ACC112 (cell line): ENCODE data around the gene LPCAT1.

Source experiments
- H2AFZ ChIP-seq: fragments of 200-600 bp; sonication (generic); one replicate; pipeline ENCODE4 v1.6.0; 2017; ENCODE audit warnings: antibody characterized with exemption, low read length; ENCODE audit not compliant: unreplicated experiment
- H3K27ac ChIP-seq: fragments of 200-600 bp; sonication (generic); 2 replicates; pipeline ENCODE4 v1.5.1; 2014; ENCODE audit warnings: low read depth, mild to moderate bottlenecking, antibody characterized with exemption, low read length, moderate library complexity
- H3K27me3 ChIP-seq: fragments of 200-600 bp; sonication (generic); 2 replicates; pipeline ENCODE4 v1.6.1; 2014; ENCODE audit warnings: mild to moderate bottlenecking, antibody characterized with exemption, low read length, moderate library complexity, mixed read lengths; ENCODE audit not compliant: insufficient read depth
- H3K36me3 ChIP-seq: fragments of 200-600 bp; sonication (generic); 2 replicates; pipeline ENCODE4 v1.6.1; 2016; ENCODE audit warnings: mild to moderate bottlenecking, antibody characterized with exemption, low read length, moderate library complexity, mixed read lengths; ENCODE audit not compliant: insufficient read depth
- H3K4me1 ChIP-seq: fragments of 200-600 bp; sonication (generic); one replicate; pipeline ENCODE4 v1.6.1; 2016; ENCODE audit warnings: low read length, mixed read lengths; ENCODE audit not compliant: insufficient read depth, unreplicated experiment, control insufficient read depth
- H3K4me3 ChIP-seq: fragments of 200-600 bp; sonication (generic); 2 replicates; pipeline ENCODE4 v1.5.1; 2014; ENCODE audit warnings: mild to moderate bottlenecking, low read depth, low read length
- H3K79me2 ChIP-seq: fragments of 200-600 bp; sonication (generic); one replicate; pipeline ENCODE4 v1.6.0; 2016; ENCODE audit warnings: low read length; ENCODE audit not compliant: control insufficient read depth, unreplicated experiment, insufficient read depth

The LPCAT1 gene

DNA sequence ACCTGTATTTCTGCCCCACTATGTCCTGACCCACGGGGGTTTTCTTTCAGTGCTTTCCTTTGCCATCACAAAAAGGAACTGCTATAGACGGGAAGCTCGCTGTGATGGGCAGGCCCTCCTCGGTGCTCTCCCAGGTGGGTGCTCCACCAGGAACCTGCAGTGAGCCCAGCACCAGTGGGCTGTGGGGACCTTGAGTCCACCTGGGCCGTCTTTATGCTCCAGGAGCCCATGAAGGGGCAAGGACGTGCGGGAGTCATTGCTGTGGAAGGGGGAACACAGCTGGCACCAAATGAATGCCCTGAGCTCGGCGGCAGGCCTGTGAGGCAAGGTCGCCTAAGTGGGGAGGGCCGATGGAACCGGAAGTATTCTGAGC is 41.8 kb downstream of the LPCAT1 start:
- Histone ChIP-seq H3K27me3 (no peaks in the 10 kb centered on the region), H3K4me1 (peaks cover 6% of the 10 kb centered on the region), H2AFZ (no peak overlapping the region), H3K79me2 (peaks cover 4% of the 10 kb centered on the region), H3K4me3 (no peak overlapping the region), H3K36me3 (peaks cover 5% of the 10 kb centered on the region; the same call in 1 of the 2 replicates), H3K27ac (no peak overlapping the region)

DNA sequence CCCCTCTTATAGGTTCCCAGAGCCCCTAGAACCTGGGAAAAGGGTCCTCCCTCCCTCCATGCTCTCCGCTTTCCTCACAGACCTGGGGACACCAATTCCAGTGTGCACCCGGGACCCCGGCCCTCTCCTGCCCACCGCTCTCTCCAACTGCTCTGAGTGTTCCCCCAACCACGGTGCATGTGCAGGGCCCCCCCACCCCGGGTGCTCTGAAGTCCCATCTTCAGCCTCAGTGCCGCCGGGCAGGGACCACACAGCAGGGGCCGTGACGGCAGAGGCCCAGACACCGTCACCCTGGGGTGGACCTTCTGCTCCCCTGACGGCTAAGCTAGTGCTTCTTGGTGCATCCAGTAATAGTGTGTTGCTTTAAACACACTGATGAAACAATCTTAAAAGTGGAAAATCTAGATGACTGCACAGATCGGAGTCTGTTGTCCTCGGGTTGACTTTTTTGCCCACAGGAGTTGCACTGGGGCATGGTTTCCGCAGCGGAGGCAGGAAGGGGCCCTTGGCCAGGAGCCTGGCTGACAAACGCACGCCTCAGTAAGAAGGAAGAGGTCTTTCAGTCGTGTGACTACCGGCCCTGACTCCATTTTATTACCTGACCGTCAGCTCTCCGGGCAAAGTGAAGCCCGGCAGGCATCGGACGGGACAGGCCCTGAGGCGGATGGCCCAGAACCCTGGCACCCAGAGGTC is 42.3 kb downstream of the LPCAT1 start:
- no peaks in the 10 kb centered on the region for H3K27me3 ChIP-seq
- no peak overlapping the region for H2AFZ ChIP-seq
- H3K36me3 ChIP-seq, result peaks cover 5% of the 10 kb centered on the region; the same call in 1 of the 2 replicates
- H3K79me2 ChIP-seq, result peaks cover 2% of the 10 kb centered on the region
- peaks cover 6% of the 10 kb centered on the region for H3K4me1 ChIP-seq
- H3K27ac ChIP-seq, result no peak overlapping the region
- H3K4me3 ChIP-seq, result no peak overlapping the region

GRCh38 chr5:1480806-1481205 is 43.0 kb downstream of the LPCAT1 start:
- H3K36me3 ChIP-seq, result peaks cover 5% of the 10 kb centered on the region; the same call in 1 of the 2 replicates
- H3K4me3 ChIP-seq, result no peak overlapping the region
- peaks cover 6% of the 10 kb centered on the region for H3K4me1 ChIP-seq
- peak overlapping the region; percentile 49; the same call in 1 of the 2 replicates for H3K27ac ChIP-seq
- no peaks in the 10 kb centered on the region for H3K27me3 ChIP-seq
- no peak overlapping the region for H2AFZ ChIP-seq
- H3K79me2 ChIP-seq, result no peaks in the 10 kb centered on the region

- Histone ChIP-seq H3K36me3 (peaks cover 5% of the 10 kb centered on the region; the same call in 1 of the 2 replicates), H3K4me3 (no peak overlapping the region), H2AFZ (no peak overlapping the region), H3K4me1 (peaks cover 6% of the 10 kb centered on the region), H3K27me3 (no peaks in the 10 kb centered on the region), H3K79me2 (no peaks in the 10 kb centered on the region), H3K27ac (peak overlapping the region; percentile 67; the same call in 1 of the 2 replicates)
Observed at GRCh38 chr5:1480217-1480616, 43.5 kb downstream of the LPCAT1 start.

- no peak overlapping the region for H2AFZ ChIP-seq
- H3K27me3 ChIP-seq, result no peaks in the 10 kb centered on the region
- H3K4me3 ChIP-seq, result no peak overlapping the region
- peaks cover 5% of the 10 kb centered on the region; the same call in 1 of the 2 replicates for H3K36me3 ChIP-seq
- H3K79me2 ChIP-seq, result no peaks in the 10 kb centered on the region
- H3K4me1 ChIP-seq, result peaks cover 6% of the 10 kb centered on the region
- peak overlapping the region; percentile 67; the same call in 1 of the 2 replicates for H3K27ac ChIP-seq
Observed at GRCh38 chr5:1479581-1480188, 44.1 kb downstream of the LPCAT1 start.

GRCh38 chr5:1479066-1479465 is 44.7 kb downstream of the LPCAT1 start:
- Histone ChIP-seq H3K27ac (peak overlapping the region; percentile 0; the same call in 1 of the 2 replicates), H3K27me3 (no peaks in the 10 kb centered on the region), H3K4me1 (peaks cover 6% of the 10 kb centered on the region), H2AFZ (no peak overlapping the region), H3K4me3 (no peak overlapping the region), H3K36me3 (peaks cover 5% of the 10 kb centered on the region; the same call in 1 of the 2 replicates), H3K79me2 (no peaks in the 10 kb centered on the region)

DNA sequence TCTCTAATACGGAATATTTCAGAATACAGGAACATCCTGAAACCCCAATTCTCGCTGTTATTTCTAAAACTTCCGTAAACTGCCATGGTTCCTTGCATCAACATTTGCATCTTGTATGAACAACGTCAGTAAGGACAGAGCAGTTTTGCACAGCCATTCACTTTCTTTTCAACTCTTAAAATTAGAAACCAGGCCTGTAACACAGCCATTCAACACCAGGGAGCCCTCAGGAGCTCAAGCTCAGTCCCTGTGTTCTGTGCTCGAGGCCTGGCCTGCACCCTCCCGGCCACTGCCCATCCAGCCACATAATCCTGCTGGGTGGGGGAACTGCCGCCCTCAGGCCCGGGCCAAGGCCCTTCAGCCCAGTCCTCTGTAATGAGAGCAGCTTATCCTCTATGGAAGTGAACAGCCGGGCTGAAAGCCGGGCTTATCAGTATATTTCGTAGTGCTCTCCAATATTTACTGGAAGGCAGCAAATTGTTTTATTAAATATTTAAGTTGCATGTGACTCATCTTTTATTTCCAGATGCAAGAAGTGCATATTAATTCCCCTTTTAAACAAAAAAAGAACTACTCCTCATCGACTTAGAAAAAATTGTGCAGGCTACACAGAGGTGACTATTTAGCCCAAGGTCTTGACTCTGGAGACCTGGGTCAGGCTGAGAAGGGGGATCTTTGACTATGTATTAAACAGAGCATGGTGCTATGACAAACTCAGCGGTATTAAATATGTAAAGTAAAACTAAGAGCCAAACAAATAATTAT is 45.3 kb downstream of the LPCAT1 start:
- Histone ChIP-seq H3K27ac (no peak overlapping the region), H3K4me1 (peaks cover 6% of the 10 kb centered on the region), H3K79me2 (no peaks in the 10 kb centered on the region), H3K4me3 (no peak overlapping the region), H2AFZ (no peak overlapping the region), H3K36me3 (peaks cover 5% of the 10 kb centered on the region; the same call in 1 of the 2 replicates), H3K27me3 (no peaks in the 10 kb centered on the region)

DNA sequence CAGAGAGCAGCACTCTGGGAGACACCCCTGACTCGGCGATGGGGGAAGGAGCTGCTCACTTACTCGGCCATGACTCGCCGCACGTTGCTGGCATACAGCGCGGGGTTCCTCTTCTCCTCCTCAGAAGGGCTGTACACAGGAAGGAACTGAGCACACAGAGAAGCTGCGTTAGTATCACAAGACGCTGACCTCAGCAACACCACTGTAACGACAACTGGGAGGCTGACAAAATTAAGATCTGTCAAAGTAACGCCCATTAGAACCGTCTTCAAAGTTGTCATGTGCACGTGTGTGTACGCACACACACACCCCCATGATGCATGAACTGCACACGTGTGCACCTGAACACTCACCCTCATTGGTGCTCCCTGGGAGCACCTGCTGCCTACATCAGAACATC is 46.4 kb downstream of the LPCAT1 start:
- peaks cover 6% of the 10 kb centered on the region for H3K4me1 ChIP-seq
- no peak overlapping the region for H2AFZ ChIP-seq
- H3K36me3 ChIP-seq, result peaks cover 5% of the 10 kb centered on the region; the same call in 1 of the 2 replicates
- H3K79me2 ChIP-seq, result no peaks in the 10 kb centered on the region
- H3K27ac ChIP-seq, result no peak overlapping the region
- H3K4me3 ChIP-seq, result no peak overlapping the region
- H3K27me3 ChIP-seq, result no peaks in the 10 kb centered on the region

DNA sequence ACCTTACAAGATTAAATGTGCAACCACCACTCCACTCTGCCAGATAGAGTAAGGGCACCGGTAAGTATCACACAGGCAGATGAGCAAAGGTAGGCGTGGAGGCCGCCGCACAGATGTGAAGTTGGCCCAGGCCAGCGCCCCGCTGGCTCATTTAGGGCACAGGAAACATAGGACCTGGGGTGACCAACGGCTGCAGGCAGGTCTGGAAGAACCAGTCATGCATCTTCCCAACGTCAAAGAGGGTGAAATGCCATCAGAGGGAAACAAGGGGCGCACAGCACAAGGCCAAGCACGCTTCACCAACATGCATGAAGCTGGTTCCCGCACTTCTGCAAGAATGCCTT is 46.8 kb downstream of the LPCAT1 start:
- H3K27ac ChIP-seq, result no peak overlapping the region
- peaks cover 6% of the 10 kb centered on the region for H3K4me1 ChIP-seq
- H2AFZ ChIP-seq, result no peak overlapping the region
- H3K4me3 ChIP-seq, result no peak overlapping the region
- H3K36me3 ChIP-seq, result peaks cover 5% of the 10 kb centered on the region; the same call in 1 of the 2 replicates
- H3K27me3 ChIP-seq, result no peaks in the 10 kb centered on the region
- H3K79me2 ChIP-seq, result no peaks in the 10 kb centered on the region

DNA sequence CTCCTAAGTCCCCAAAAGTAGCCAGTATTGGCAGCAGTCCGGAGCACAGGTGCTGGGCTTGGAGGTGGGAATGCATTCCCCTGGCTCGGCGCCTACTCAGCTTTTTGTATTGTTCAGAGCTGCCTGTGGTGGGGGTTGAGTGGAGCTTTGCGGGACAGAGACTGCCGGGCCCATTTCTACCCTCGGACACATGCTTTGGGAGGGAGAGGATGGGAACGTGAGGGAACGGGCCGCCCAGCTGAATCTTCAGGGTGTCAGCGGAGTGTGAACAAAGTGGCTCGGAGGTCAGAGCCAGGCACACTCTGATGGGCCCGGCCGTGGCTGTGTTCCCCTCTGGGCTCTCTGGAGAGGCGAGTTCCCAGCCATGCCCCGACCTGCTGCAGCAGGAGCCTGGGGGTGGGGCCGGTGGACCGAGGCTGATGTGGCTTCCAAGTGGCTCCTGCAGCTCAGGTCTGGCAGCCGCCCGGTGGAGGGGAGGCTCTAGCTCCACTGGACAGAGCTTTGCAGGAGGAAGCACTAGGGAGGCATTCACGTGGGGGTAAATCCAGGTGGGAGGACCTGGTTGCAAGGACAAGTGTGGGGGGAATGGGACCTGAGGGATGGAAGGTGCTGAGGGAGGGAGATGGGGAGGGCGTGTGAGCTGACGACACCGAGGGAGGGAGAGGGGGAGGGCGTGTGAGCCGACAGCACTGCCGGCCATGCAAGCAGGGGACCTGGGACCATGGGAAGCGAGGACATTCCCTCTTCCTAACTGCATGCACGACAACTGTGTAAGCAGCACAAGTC is 47.4 kb downstream of the LPCAT1 start:
- no peaks in the 10 kb centered on the region for H3K27me3 ChIP-seq
- H2AFZ ChIP-seq, result no peak overlapping the region
- H3K36me3 ChIP-seq, result peaks cover 5% of the 10 kb centered on the region; the same call in 1 of the 2 replicates

More for the DNA sequence above, 47.4 kb downstream of the LPCAT1 start:
- Histone ChIP-seq H3K4me1 (peaks cover 6% of the 10 kb centered on the region), H3K4me3 (no peak overlapping the region), H3K27ac (no peak overlapping the region), H3K79me2 (no peaks in the 10 kb centered on the region)
